HG03442 (cell line): ENCODE measurements around the gene DZIP1L.

Experiments
- ATAC-seq: cut with Tn5 transposase; IDR thresholded peaks from one replicate; pipeline ENCODE4 v1.9.1; 2021; ENCODE audit warnings: mild to moderate bottlenecking, moderate library complexity; ENCODE audit not compliant: unreplicated experiment

DZIP1L gene

GRCh38 chr3:138042043-138042442, 73.4 kb downstream of the DZIP1L start:
- no peak for ATAC-seq

GRCh38 chr3:138038725-138039462, 76.5 kb downstream of the DZIP1L start:
- ATAC-seq, result no peak

GRCh38 chr3:138036572-138036971, 78.8 kb downstream of the DZIP1L start:
- peak; percentile 34 for ATAC-seq

- ATAC-seq, result no peak
These were observed 80.5 kb downstream of the DZIP1L start for GRCh38 chr3:138034918-138035317.

- ATAC-seq, result no peak
These were observed 82.2 kb downstream of the DZIP1L start for GRCh38 chr3:138033202-138033691.

- ATAC-seq, result no peak
These were observed 82.8 kb downstream of the DZIP1L start for GRCh38 chr3:138032567-138032966.

- no peak for ATAC-seq
These were observed 83.9 kb downstream of the DZIP1L start for GRCh38 chr3:138031536-138031935.

GRCh38 chr3:138030734-138031280, 84.6 kb downstream of the DZIP1L start:
- ATAC-seq, result no peak

GRCh38 chr3:138027821-138028220, 87.6 kb downstream of the DZIP1L start:
- no peak for ATAC-seq

- no peak for ATAC-seq
These were observed 89.9 kb downstream of the DZIP1L start for GRCh38 chr3:138025553-138025952.

- no peak for ATAC-seq
These were observed 91.7 kb downstream of the DZIP1L start for GRCh38 chr3:138023754-138024153.

- ATAC-seq, result no peak
These were observed 95.9 kb downstream of the DZIP1L start for GRCh38 chr3:138019281-138020069.

- no peak for ATAC-seq
These were observed 99.3 kb downstream of the DZIP1L start for GRCh38 chr3:138016065-138016464.

- no peak for ATAC-seq
These were observed 102.9 kb downstream of the DZIP1L start for GRCh38 chr3:138012526-138012925.
